ENCODE data around the gene GRM2. TPM values are rescaled to one million over a fixed set of nuclear protein-coding genes. Genes with fewer than 3 reads are reported as not detected.

The GRM2 gene
- total RNA-seq, 5 donors from 2014 or later (not counting 1 experiment from before 2014, with no cell fraction given) = 1.5 to 6.9 (median 2.2) TPM

- H3K27me3 ChIP-seq (replicated peaks in 1 of 2; ENCODE audit: control insufficient read depth in 2 of 2, extremely low read depth in 1 of 2, insufficient read depth in 2 of 2, low read length in 1 of 2) = no peaks in the 10 kb centered on the region
- 89% methylated on average over 5 of the region's 8 CpGs for WGBS (ENCODE audit: insufficient coverage)
- H3K4me1 ChIP-seq (ENCODE audit: control insufficient read depth in 1 of 2, extremely low read depth in 1 of 2, insufficient read depth in 2 of 2, low read length in 2 of 2) = peaks cover 4 to 5% of the 10 kb centered on the region in 2 experiments
- no peak for ATAC-seq (replicated peaks in 1 of 4)
- POLR2A ChIA-PET = no interaction called here
- H3K9me3 ChIP-seq = no peaks in the 10 kb centered on the region
- Mint-ChIP-seq H3K36me3 (peaks cover 10% of the 10 kb centered on the region), H3K27ac (no peak overlapping the region), H3K9me3 (no peaks in the 10 kb centered on the region), H3K27me3 (no peaks in the 10 kb centered on the region), H3K4me3 (no peak overlapping the region), H3K4me1 (peaks cover 10 to 34% (median 18%) of the 10 kb centered on the region in 3 donors)
- no peak overlapping the region for H3K27ac ChIP-seq (ENCODE audit: low read length)
- no peak overlapping the region for H3K4me3 ChIP-seq (ENCODE audit: control insufficient read depth in 1 of 2, extremely low read depth in 1 of 2, low read length in 1 of 2)
- no peaks in the 10 kb centered on the region for H3K36me3 ChIP-seq (ENCODE audit: control insufficient read depth in 2 of 2, extremely low read depth in 1 of 2, insufficient read depth in 1 of 2, low read length in 1 of 2)
- CTCF ChIA-PET = no interaction called here
- peak in 4 of 35 experiments; percentile 0 to 11 (median 4) for DNase-seq
Observed at GRCh38 chr3:51711352-51712037, 4.6 kb downstream of the GRM2 start.

GRCh38 chr3:51712038-51712420 is 5.2 kb downstream of the GRM2 start:
- Histone ChIP-seq H3K4me3 (ENCODE audit: control insufficient read depth in 1 of 2, extremely low read depth in 1 of 2, low read length in 1 of 2) (no peak overlapping the region), H3K27me3 (replicated peaks in 1 of 2; ENCODE audit: control insufficient read depth in 2 of 2, extremely low read depth in 1 of 2, insufficient read depth in 2 of 2, low read length in 1 of 2) (no peaks in the 10 kb centered on the region), H3K36me3 (ENCODE audit: control insufficient read depth in 2 of 2, extremely low read depth in 1 of 2, insufficient read depth in 1 of 2, low read length in 1 of 2) (no peaks in the 10 kb centered on the region), H3K4me1 (ENCODE audit: control insufficient read depth in 1 of 2, extremely low read depth in 1 of 2, insufficient read depth in 2 of 2, low read length in 2 of 2) (peaks cover 4% of the 10 kb centered on the region in 2 experiments), H3K9me3 (no peaks in the 10 kb centered on the region), H3K27ac (ENCODE audit: low read length) (no peak overlapping the region)
- Mint-ChIP-seq H3K27ac (no peak overlapping the region), H3K4me1 (peaks cover 8 to 31% (median 18%) of the 10 kb centered on the region in 3 donors), H3K27me3 (no peaks in the 10 kb centered on the region), H3K9me3 (no peaks in the 10 kb centered on the region), H3K36me3 (peaks cover 10% of the 10 kb centered on the region), H3K4me3 (no peak overlapping the region)
- no peak for ATAC-seq (replicated peaks in 1 of 4)
- DNase-seq = no peak
- ChIA-PET POLR2A (no interaction called here), CTCF (no interaction called here)
- no CpG with 5 or more reads among the region's 1 CpG for WGBS (ENCODE audit: insufficient coverage)

- Mint-ChIP-seq H3K4me3 (no peak overlapping the region), H3K4me1 (peaks cover 3 to 27% (median 14%) of the 10 kb centered on the region in 3 donors), H3K36me3 (peaks cover 10% of the 10 kb centered on the region), H3K27ac (no peak overlapping the region), H3K9me3 (no peaks in the 10 kb centered on the region), H3K27me3 (no peaks in the 10 kb centered on the region)
- WGBS (ENCODE audit: insufficient coverage) = 94% methylated on average over 17 of the region's 20 CpGs
- CTCF ChIA-PET = no interaction called here
- Histone ChIP-seq H3K36me3 (ENCODE audit: control insufficient read depth in 2 of 2, extremely low read depth in 1 of 2, insufficient read depth in 1 of 2, low read length in 1 of 2) (no peaks in the 10 kb centered on the region), H3K9me3 (no peaks in the 10 kb centered on the region), H3K27me3 (replicated peaks in 1 of 2; ENCODE audit: control insufficient read depth in 2 of 2, extremely low read depth in 1 of 2, insufficient read depth in 2 of 2, low read length in 1 of 2) (no peaks in the 10 kb centered on the region), H3K4me1 (ENCODE audit: control insufficient read depth in 1 of 2, extremely low read depth in 1 of 2, insufficient read depth in 2 of 2, low read length in 2 of 2) (peaks cover 0 to 1% of the 10 kb centered on the region in 2 experiments), H3K4me3 (ENCODE audit: control insufficient read depth in 1 of 2, extremely low read depth in 1 of 2, low read length in 1 of 2) (no peak overlapping the region), H3K27ac (ENCODE audit: low read length) (no peak overlapping the region)
- no peak for ATAC-seq (replicated peaks in 1 of 4)
- DNase-seq = peak in 2 of 35 experiments; percentile 1 to 22
- POLR2A ChIA-PET = no interaction called here
Observed at GRCh38 chr3:51712511-51712931, 5.7 kb downstream of the GRM2 start.

GRCh38 chr3:51712963-51713362 is 6.1 kb downstream of the GRM2 start:
- DNase-seq (peak in 1 of 35 experiments; percentile 1), ATAC-seq (replicated peaks in 1 of 4) (no peak)
- Histone ChIP-seq H3K27me3 (replicated peaks in 1 of 2; ENCODE audit: control insufficient read depth in 2 of 2, extremely low read depth in 1 of 2, insufficient read depth in 2 of 2, low read length in 1 of 2) (no peaks in the 10 kb centered on the region), H3K36me3 (ENCODE audit: control insufficient read depth in 2 of 2, extremely low read depth in 1 of 2, insufficient read depth in 1 of 2, low read length in 1 of 2) (no peaks in the 10 kb centered on the region), H3K4me1 (ENCODE audit: control insufficient read depth in 1 of 2, extremely low read depth in 1 of 2, insufficient read depth in 2 of 2, low read length in 2 of 2) (no peaks in the 10 kb centered on the region), H3K27ac (ENCODE audit: low read length) (no peak overlapping the region), H3K9me3 (no peaks in the 10 kb centered on the region), H3K4me3 (ENCODE audit: control insufficient read depth in 1 of 2, extremely low read depth in 1 of 2, low read length in 1 of 2) (no peak overlapping the region)
- CTCF ChIA-PET = no interaction called here
- peaks cover 0 to 23% (median 11%) of the 10 kb centered on the region in 3 donors for H3K4me1 Mint-ChIP-seq
- POLR2A ChIA-PET = no interaction called here
- no peak overlapping the region for H3K4me3 Mint-ChIP-seq
- no peak overlapping the region for H3K27ac Mint-ChIP-seq
- H3K36me3 Mint-ChIP-seq = peaks cover 10% of the 10 kb centered on the region
- WGBS (ENCODE audit: insufficient coverage) = 92% methylated on average over 15 of the region's 19 CpGs
- no peaks in the 10 kb centered on the region for H3K27me3 Mint-ChIP-seq
- no peaks in the 10 kb centered on the region for H3K9me3 Mint-ChIP-seq

GRCh38 chr3:51715231-51715976 is 8.5 kb downstream of the GRM2 start:
- peaks cover 0 to 3% of the 10 kb centered on the region in 2 experiments for H3K27me3 ChIP-seq (replicated peaks in 1 of 2; ENCODE audit: control insufficient read depth in 2 of 2, extremely low read depth in 1 of 2, insufficient read depth in 2 of 2, low read length in 1 of 2)
- H3K9me3 ChIP-seq = no peaks in the 10 kb centered on the region
- Mint-ChIP-seq H3K36me3 (peaks cover 10% of the 10 kb centered on the region), H3K9me3 (no peaks in the 10 kb centered on the region), H3K4me1 (peaks cover 8 to 23% (median 21%) of the 10 kb centered on the region in 3 donors), H3K27me3 (no peaks in the 10 kb centered on the region), H3K27ac (no peak overlapping the region), H3K4me3 (no peak overlapping the region)
- no peak overlapping the region for H3K4me3 ChIP-seq (ENCODE audit: control insufficient read depth in 1 of 2, extremely low read depth in 1 of 2, low read length in 1 of 2)
- ATAC-seq (replicated peaks in 1 of 4) = no peak
- H3K4me1 ChIP-seq (ENCODE audit: control insufficient read depth in 1 of 2, extremely low read depth in 1 of 2, insufficient read depth in 2 of 2, low read length in 2 of 2) = peaks cover 0 to 19% of the 10 kb centered on the region in 2 experiments
- DNase-seq = peak in 1 of 35 experiments; percentile 2
- CTCF ChIA-PET = no interaction called here
- WGBS (ENCODE audit: insufficient coverage) = 92% methylated on average over 36 of the region's 36 CpGs
- H3K36me3 ChIP-seq (ENCODE audit: control insufficient read depth in 2 of 2, extremely low read depth in 1 of 2, insufficient read depth in 1 of 2, low read length in 1 of 2) = no peaks in the 10 kb centered on the region
- POLR2A ChIA-PET = no interaction called here
- H3K27ac ChIP-seq (ENCODE audit: low read length) = no peak overlapping the region

DNA sequence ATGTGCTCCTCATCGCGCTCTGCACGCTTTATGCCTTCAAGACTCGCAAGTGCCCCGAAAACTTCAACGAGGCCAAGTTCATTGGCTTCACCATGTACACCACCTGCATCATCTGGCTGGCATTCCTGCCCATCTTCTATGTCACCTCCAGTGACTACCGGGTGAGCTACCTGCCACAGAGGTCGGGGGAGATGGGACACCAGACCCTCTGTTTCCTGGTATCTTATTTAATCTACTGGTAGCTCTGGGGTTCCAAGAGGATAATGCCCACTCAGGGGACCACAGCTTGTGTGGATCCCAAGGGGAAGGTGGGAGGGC is 9.1 kb downstream of the GRM2 start:
- peaks cover 0 to 23% of the 10 kb centered on the region in 2 experiments for H3K4me1 ChIP-seq (ENCODE audit: control insufficient read depth in 1 of 2, extremely low read depth in 1 of 2, insufficient read depth in 2 of 2, low read length in 2 of 2)
- Mint-ChIP-seq H3K9me3 (no peaks in the 10 kb centered on the region), H3K4me1 (peaks cover 13 to 28% (median 26%) of the 10 kb centered on the region in 3 donors), H3K27me3 (no peaks in the 10 kb centered on the region), H3K27ac (no peak overlapping the region), H3K4me3 (no peak overlapping the region), H3K36me3 (peaks cover 10% of the 10 kb centered on the region)
- no peak for DNase-seq
- ATAC-seq (replicated peaks in 1 of 4) = no peak
- POLR2A ChIA-PET = no interaction called here
- CTCF ChIA-PET = no interaction called here
- H3K36me3 ChIP-seq (ENCODE audit: control insufficient read depth in 2 of 2, extremely low read depth in 1 of 2, insufficient read depth in 1 of 2, low read length in 1 of 2) = no peaks in the 10 kb centered on the region
- H3K27ac ChIP-seq (ENCODE audit: low read length) = no peak overlapping the region
- no peaks in the 10 kb centered on the region for H3K9me3 ChIP-seq
- WGBS (ENCODE audit: insufficient coverage) = 100% methylated on average over 3 of the region's 8 CpGs
- H3K27me3 ChIP-seq (replicated peaks in 1 of 2; ENCODE audit: control insufficient read depth in 2 of 2, extremely low read depth in 1 of 2, insufficient read depth in 2 of 2, low read length in 1 of 2) = peaks cover 0 to 3% of the 10 kb centered on the region in 2 experiments
- no peak overlapping the region for H3K4me3 ChIP-seq (ENCODE audit: control insufficient read depth in 1 of 2, extremely low read depth in 1 of 2, low read length in 1 of 2)

Data from T-cell (primary cell).